Measurements from ENCODE around the gene MYMK. TPM values are rescaled to one million over a fixed set of nuclear protein-coding genes. Genes with fewer than 3 reads are reported as not detected.

MYMK gene
- total RNA-seq, 1 experiment from 2014 or later = not detected

DNA sequence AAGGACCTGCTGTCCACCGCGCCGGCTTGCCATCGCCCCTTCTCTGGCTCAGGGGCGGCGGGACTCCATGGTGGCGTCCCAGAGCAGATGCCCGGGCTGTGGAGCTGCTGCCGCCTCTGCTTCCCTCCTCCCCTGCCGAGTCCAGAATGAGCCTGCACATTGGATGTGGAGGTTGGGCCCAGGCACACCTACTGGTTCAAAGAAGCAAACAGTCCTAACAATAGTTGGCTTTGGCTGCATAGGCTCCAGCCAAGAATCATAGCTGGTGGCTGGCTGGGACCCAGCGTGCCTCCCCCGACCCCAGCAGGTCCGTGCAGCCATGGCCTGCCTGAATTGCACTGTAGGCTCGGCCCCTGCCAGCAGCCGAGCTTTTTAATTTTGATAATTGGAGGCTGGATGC, 35.6 kb upstream of the MYMK start:
- no TSS peak for BruUV-seq (replicated peaks)
- no peaks in the 10 kb centered on the region for H3K79me2 ChIP-seq (ENCODE audit: insufficient read depth, low read length)
- H3K4me1 ChIP-seq (ENCODE audit: control insufficient read depth in 1 of 2, insufficient read depth in 2 of 2, low read length in 2 of 2) = peaks cover 42 to 45% of the 10 kb centered on the region in 2 experiments
- POLR2A ChIA-PET = no interaction called here
- H3K4me3 ChIP-seq (replicated peaks in 1 of 2; ENCODE audit: low read depth in 1 of 2, low read length in 2 of 2) = no peak overlapping the region
- no peak overlapping the region for H3K27ac ChIP-seq (ENCODE audit: low read depth, low read length)
- H4K20me1 ChIP-seq (ENCODE audit: insufficient read depth) = no peaks in the 10 kb centered on the region
- CTCF ChIA-PET = no interaction called here
- no peak for DNase-seq (ENCODE audit: low read depth, low spot score)
- no peaks in the 10 kb centered on the region for H3K9me3 ChIP-seq (ENCODE audit: control insufficient read depth in 1 of 2, insufficient read depth in 1 of 2, low read depth in 1 of 2, low read length in 2 of 2)
- no peaks in the 10 kb centered on the region for H3K9me2 ChIP-seq (ENCODE audit: insufficient read depth)
- no peak overlapping the region for H3K4me2 ChIP-seq (ENCODE audit: low read length)
- H3K27me3 ChIP-seq (ENCODE audit: insufficient read depth, low read length) = peaks cover 8% of the 10 kb centered on the region; the same call in 1 of the 2 replicates
- no peak overlapping the region for H3K9ac ChIP-seq (ENCODE audit: low read length)
- intact Hi-C loops (cut with micrococcal nuclease) = no loop called here
- RAD21 ChIA-PET (ENCODE audit: low non-redundant PET in 1 of 2, low total read pairs in 2 of 2, uncharacterized antibody in 2 of 2, unreplicated experiment in 2 of 2) = no interaction called here
- H2AFZ ChIP-seq (ENCODE audit: low read depth, low read length, poor library complexity, severe bottlenecking) = no peak overlapping the region
- TF ChIP-seq, protein P1, sequence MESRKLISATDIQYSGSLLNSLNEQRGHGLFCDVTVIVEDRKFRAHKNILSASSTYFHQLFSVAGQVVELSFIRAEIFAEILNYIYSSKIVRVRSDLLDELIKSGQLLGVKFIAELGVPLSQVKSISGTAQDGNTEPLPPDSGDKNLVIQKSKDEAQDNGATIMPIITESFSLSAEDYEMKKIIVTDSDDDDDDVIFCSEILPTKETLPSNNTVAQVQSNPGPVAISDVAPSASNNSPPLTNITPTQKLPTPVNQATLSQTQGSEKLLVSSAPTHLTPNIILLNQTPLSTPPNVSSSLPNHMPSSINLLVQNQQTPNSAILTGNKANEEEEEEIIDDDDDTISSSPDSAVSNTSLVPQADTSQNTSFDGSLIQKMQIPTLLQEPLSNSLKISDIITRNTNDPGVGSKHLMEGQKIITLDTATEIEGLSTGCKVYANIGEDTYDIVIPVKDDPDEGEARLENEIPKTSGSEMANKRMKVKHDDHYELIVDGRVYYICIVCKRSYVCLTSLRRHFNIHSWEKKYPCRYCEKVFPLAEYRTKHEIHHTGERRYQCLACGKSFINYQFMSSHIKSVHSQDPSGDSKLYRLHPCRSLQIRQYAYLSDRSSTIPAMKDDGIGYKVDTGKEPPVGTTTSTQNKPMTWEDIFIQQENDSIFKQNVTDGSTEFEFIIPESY (IDR thresholded peaks at IDR 0.05; ENCODE audit: extremely low read depth, insufficient replicate concordance, low read length) = no peak
- TF ChIP-seq POLR2AphosphoS5 (IDR thresholded peaks at IDR 0.05; ENCODE audit: low read depth, low read length) (no peak), JUND (IDR thresholded peaks at IDR 0.05) (no peak), ZNF274 (IDR thresholded peaks at IDR 0.05; ENCODE audit: low read depth, low read length) (no peak), ZFX (IDR thresholded peaks at IDR 0.05) (no peak), EZH2 (IDR thresholded peaks at IDR 0.05) (no peak), EGR1 (IDR thresholded peaks at IDR 0.05; ENCODE audit: low read depth) (no peak), RAD21 (IDR thresholded peaks at IDR 0.05; ENCODE audit: low read depth) (no peak)
- TF ChIP-seq, protein P2, sequence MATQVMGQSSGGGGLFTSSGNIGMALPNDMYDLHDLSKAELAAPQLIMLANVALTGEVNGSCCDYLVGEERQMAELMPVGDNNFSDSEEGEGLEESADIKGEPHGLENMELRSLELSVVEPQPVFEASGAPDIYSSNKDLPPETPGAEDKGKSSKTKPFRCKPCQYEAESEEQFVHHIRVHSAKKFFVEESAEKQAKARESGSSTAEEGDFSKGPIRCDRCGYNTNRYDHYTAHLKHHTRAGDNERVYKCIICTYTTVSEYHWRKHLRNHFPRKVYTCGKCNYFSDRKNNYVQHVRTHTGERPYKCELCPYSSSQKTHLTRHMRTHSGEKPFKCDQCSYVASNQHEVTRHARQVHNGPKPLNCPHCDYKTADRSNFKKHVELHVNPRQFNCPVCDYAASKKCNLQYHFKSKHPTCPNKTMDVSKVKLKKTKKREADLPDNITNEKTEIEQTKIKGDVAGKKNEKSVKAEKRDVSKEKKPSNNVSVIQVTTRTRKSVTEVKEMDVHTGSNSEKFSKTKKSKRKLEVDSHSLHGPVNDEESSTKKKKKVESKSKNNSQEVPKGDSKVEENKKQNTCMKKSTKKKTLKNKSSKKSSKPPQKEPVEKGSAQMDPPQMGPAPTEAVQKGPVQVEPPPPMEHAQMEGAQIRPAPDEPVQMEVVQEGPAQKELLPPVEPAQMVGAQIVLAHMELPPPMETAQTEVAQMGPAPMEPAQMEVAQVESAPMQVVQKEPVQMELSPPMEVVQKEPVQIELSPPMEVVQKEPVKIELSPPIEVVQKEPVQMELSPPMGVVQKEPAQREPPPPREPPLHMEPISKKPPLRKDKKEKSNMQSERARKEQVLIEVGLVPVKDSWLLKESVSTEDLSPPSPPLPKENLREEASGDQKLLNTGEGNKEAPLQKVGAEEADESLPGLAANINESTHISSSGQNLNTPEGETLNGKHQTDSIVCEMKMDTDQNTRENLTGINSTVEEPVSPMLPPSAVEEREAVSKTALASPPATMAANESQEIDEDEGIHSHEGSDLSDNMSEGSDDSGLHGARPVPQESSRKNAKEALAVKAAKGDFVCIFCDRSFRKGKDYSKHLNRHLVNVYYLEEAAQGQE (IDR thresholded peaks at IDR 0.05; ENCODE audit: low read depth) = no peak
- ATAC-seq = no peak
- H3K36me3 ChIP-seq (ENCODE audit: control insufficient read depth in 1 of 2, insufficient read depth in 2 of 2, low read length in 2 of 2) = no peaks in the 10 kb centered on the region

Measured in HCT116 (cell line).